GM21576 (cell line): Measurements from ENCODE around the gene SHC1.
A peak's percentile ranks its signal among the peaks of the same experiment; 100 is the strongest.
"Not testable (repeated sequence)": the region's sequence is repeated elsewhere in the genome, so short reads cannot be mapped to it uniquely, and the experiment has no call there.

Experiments
- ATAC-seq: cut with Tn5 transposase; IDR thresholded peaks from one replicate; pipeline ENCODE4 v1.9.1; 2021; ENCODE audit warnings: mild to moderate bottlenecking, moderate library complexity; ENCODE audit not compliant: unreplicated experiment

Gene SHC1

GRCh38 chr1:154996966-154997701 lies 26.6 kb upstream of the SHC1 start:
- no peak for ATAC-seq

GRCh38 chr1:154995301-154995983 lies 24.9 kb upstream of the SHC1 start:
- ATAC-seq = not testable (repeated sequence)

- no peak for ATAC-seq
These were observed 24.0 kb upstream of the SHC1 start for GRCh38 chr1:154994591-154994990.

- ATAC-seq = no peak
These were observed 23.7 kb upstream of the SHC1 start for GRCh38 chr1:154994269-154994587.

GRCh38 chr1:154993572-154994268 lies 23.2 kb upstream of the SHC1 start, which contains the start of gene LENEP:
LENEP (plus strand) TSS chr1:154993586; CDS start chr1:154993608, 22 bp downstream.
- ATAC-seq = no peak

- ATAC-seq = no peak
These were observed 22.4 kb upstream of the SHC1 start for GRCh38 chr1:154992721-154993571.

- ATAC-seq = no peak
These were observed 19.7 kb upstream of the SHC1 start for GRCh38 chr1:154990276-154990675.

- no peak for ATAC-seq
These were observed 18.8 kb upstream of the SHC1 start for GRCh38 chr1:154989195-154989860.

GRCh38 chr1:154988058-154988954 lies 17.8 kb upstream of the SHC1 start:
- no peak for ATAC-seq

GRCh38 chr1:154987326-154987725 lies 16.8 kb upstream of the SHC1 start:
- no peak for ATAC-seq

- ATAC-seq = not testable (repeated sequence)
These were observed 16.2 kb upstream of the SHC1 start for GRCh38 chr1:154986736-154987135.

GRCh38 chr1:154983776-154984466 lies 13.4 kb upstream of the SHC1 start:
- ATAC-seq = no peak

GRCh38 chr1:154982897-154983648 lies 12.5 kb upstream of the SHC1 start, which contains the start of gene FLAD1:
FLAD1 (plus strand) TSS chr1:154983344; CDS start chr1:154983695, 351 bp downstream.
- ATAC-seq = peak; percentile 96

- no peak for ATAC-seq
These were observed 11.8 kb upstream of the SHC1 start for GRCh38 chr1:154982341-154982740.

GRCh38 chr1:154978360-154978759 lies 7.8 kb upstream of the SHC1 start:
- ATAC-seq = no peak

GRCh38 chr1:154977762-154978161 lies 7.2 kb upstream of the SHC1 start:
- not testable (repeated sequence) for ATAC-seq

- ATAC-seq = no peak
These were observed 5.0 kb upstream of the SHC1 start for GRCh38 chr1:154975409-154976059.
